Frontal cortex (tissue), 4 donors: Measurements from ENCODE around the gene ENOX1. TPM values are rescaled to one million over a fixed set of nuclear protein-coding genes. Genes with fewer than 3 reads are reported as not detected.
"Not testable (repeated sequence)": the region's sequence is repeated elsewhere in the genome, so short reads cannot be mapped to it uniquely, and the experiment has no call there.

Experiments
- DNase-seq, 2 donors: peaks; one replicate each; pipeline ENCODE4 v3.0.0; 2012; ENCODE audit warnings: low spot score in 2 of 2
- FAIRE-seq: peaks from 2 replicates; lab custom pipeline; 2012; peaks lifted over from hg19 to GRCh38; lab: Jason Lieb, UNC
- total RNA-seq: library from RNA; depleted of rRNA; stranded (reverse); fragments of >200 nt; gene quantifications from one replicate; pipeline ENCODE4 v1.2.3, GENCODE V29; 2014
- donor health status: control.
- donor health status: control.
- donor health status: control.

The ENOX1 gene
- total RNA-seq, 1 donor from 2014 or later, result 50.5 TPM

DNA sequence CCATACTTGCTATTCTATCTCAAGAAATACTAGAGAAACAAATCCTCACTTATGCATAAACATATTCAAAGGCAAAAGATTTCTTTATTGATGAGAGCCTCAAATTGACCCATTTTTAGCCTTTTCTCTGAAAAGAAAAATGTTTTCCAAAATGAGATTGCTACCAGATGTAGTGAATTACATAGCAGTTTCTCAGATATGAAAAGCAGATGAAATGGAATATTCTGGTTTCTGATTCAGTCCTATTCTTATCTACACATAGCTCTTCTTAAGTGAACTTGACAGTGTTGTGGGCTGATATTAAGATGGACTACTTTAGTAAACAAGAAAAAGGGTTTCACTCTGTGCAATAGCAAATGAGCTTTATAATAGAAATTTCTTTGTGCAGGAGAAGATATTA lies 579.9 kb downstream of the ENOX1 start:
- DNase-seq (no peak), FAIRE-seq (no peak)

DNA sequence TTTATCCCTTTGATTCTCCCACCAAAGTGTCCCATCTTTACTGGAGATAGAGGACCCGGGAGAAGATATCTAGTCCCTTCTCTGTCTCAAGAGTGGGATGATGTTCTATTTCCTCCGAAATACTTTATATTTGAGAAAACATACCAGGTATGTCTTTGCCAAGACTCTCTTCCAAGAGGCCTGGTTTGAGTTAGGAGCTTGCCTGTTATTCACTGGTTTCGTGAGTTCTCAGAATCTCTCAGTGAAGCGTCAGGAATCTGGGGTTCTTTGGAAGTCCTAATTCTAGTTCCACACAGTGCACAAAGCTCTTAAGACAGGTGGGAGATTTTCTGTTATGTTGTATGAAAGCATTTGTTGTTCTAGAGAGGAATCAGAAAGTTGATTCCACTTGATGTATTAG lies 581.4 kb downstream of the ENOX1 start:
- DNase-seq (no peak), FAIRE-seq (no peak)

DNA sequence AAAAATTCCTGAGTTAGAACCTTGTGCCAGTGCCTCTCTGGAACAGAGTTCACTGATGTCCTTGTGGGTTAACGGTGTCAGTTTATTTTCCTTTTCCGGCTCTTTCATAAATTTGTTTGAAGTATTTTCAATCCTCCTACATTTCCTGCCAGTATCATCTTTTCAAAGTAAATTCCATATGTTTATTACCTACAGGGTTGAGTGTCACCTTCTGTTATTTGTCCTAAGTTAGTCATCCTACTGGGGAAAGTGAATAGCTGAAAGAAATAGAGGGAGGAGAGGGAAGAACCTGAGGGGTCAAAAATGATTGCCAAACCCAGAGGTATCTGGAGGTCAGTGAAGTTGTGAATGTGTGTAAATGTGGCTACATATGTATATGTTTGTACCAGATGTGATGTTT lies 582.2 kb downstream of the ENOX1 start:
- DNase-seq (no peak), FAIRE-seq (no peak)

DNA sequence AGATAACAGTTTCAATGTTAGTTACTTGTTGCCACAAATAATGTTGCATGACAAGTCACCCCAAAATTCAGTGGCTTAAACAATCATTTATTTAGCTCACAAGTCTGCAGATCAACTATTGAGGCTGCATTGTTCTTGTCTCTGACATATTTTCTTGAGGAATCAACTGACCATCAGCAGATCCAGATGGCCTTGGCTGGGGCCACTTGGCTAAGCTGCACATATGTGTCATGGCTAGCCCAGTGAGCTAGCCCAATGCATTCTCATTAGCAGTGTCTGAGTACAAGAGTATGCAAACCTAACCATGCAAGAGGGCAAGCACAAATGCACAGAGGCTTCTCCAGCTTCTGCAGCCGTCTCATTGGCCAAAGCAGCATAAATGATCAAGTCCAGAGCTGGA lies 583.0 kb downstream of the ENOX1 start:
- FAIRE-seq (no peak), DNase-seq (no peak)

DNA sequence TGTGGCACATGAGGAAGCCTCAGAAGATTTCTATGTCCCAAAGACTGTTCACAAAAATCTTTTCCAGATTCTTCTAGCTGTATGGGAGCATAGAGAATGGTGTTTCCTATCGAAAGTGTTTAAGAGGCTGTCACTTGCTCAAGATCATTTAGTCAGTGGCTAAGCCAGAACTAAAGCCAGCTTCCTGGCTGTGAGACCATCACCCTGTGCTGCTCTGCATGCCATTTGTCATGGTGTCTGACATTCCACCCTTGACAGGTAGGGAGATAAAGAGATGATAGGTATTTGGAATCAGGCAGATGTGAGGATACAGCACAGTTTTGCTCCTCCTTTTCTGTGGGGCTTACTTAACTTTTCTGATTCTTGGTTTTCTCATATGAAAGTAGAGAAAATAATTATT lies 586.0 kb downstream of the ENOX1 start:
- no peak for DNase-seq
- no peak for FAIRE-seq

DNA sequence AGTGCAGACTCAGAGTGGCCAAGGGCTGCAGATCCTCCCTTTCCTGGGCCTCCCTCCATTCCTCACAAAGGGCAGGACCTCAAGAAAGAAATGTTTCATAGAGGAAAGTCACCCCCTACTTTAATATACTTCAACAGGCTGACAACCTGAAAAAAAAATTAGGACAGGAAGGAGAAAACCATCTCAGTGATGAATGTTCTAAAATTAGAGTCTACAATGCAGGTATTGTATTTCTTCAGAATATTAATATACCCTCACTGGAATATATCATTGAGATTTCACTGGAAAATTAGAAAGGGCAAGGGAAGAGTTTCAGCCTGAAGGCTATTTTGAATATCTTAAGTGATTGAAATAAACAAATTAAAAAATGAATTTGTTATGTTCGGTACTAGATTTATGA lies 586.5 kb downstream of the ENOX1 start:
- DNase-seq (no peak), FAIRE-seq (no peak)

DNA sequence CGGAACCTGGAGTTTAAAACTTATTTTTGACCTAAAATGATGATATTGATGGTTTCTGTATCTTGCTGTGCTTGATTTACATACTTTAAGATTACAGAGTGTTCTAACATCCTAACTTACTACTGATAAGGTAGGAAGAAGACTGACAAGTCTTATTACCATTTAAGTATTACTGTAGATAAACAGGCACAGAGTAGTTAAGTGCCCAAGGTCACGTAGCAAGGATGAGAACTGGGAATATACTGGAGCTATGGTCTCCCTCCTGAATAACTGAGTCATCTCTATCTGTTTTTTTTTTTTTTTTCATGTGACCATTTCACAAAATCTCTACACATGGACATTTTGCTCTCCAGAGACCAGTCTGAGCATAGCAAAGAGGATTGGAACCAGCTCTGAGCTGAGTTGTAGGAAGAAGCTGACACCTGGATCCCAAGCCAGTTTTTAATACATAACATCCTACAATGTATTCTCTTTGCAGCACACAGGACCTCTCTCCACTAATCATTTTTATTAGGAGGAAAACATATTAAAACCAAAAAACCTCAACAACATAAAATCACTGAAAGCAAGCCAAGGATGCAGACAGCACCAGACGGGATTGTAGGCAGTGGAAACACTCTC lies 589.9 kb downstream of the ENOX1 start:
- no peak for FAIRE-seq
- no peak for DNase-seq

DNA sequence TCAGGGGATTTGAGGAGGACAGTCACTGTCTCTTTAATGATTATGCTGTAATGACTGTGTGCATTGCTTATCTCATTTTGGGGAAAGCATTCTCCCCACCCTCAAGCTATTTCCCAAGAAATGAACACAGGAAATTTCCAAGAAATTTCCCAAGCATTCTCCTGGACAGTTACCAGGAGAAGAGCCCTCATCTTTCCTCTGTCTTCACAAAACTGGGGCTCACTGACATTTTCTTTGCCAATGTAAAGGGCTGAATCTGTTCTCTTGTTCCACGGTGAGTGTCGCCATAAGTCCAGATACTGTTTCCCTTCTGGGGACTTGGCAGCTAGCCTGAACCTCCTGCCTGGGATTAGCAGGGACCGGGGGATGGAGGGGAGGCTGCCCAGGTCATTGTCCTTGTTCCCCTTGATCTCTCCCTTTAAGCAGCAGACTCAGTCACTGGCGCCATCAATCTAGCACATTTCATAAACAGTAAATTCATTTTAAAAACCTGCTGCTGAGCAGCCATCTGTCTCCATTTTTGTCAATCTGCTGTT lies 590.6 kb downstream of the ENOX1 start:
- FAIRE-seq (no peak), DNase-seq (no peak)

DNA sequence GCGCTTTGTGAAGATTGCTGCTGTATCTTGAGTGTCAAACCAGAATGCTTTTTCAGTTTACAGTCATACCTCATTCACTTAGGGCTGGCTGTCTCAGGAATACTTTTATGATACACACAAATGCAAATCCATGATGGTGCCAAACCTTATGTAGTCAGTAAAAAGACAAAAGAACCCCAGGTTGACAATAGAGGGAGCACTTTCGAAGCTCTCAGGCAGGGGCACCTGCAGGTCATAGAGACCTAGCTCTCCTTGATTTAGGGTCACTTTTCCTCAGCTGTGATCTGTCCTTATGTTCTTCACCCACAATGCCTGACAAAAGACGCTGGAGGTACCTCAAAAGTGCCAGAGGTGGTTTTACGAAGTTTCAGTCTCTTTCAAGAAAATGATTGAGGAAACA lies 591.2 kb downstream of the ENOX1 start:
- no peak for DNase-seq
- FAIRE-seq, result no peak

DNA sequence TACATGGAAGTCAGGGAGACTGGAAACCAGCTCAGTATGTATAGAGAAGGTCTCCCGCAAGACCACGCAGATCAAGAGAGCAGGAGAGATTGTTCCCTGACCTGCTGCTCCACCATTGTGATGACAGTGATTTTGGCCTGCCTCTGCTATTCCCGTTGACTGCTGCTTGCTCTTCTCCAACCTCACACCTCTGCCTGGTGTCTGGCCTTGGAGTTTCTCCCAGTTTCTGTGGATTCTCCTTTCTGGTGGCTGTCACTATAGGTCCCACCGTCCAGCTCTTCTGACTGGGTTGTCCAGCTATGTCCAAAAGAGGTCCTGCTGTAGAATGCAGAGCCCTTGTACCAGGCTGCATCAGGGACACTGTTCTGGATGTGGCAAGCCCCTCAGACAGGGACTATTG lies 591.7 kb downstream of the ENOX1 start:
- DNase-seq, result no peak
- no peak for FAIRE-seq

DNA sequence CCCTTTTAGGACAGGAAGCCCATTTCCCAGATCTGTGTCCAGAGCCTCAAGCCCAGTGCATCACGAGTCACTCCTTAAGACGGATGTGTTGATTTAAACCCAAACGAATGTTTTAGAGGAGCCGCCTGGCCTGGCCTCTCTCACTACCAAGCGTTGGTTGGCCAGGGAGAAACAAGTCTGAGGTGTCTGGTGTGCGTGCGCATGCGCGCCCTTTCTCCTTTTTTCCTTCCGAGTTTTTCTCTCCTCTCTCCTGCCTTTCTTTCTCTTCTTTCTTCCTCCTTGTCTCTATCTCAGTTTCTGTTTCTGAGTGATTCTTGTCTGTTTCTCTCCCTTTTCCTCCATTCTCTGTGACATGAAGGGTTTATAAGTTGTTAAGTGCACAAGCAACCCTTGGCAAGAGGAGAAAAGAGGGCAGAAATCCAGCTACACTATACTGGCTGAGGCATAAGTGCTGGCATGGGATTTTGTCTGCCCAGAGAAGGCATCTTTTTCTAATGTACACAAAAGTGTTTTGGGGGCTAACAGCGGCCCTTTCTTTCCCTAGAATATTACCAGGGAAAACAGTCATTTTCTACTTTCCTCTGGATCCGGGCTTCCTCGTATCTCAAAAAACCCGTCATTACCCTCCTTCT lies 592.9 kb downstream of the ENOX1 start:
- FAIRE-seq, result no peak
- no peak for DNase-seq

DNA sequence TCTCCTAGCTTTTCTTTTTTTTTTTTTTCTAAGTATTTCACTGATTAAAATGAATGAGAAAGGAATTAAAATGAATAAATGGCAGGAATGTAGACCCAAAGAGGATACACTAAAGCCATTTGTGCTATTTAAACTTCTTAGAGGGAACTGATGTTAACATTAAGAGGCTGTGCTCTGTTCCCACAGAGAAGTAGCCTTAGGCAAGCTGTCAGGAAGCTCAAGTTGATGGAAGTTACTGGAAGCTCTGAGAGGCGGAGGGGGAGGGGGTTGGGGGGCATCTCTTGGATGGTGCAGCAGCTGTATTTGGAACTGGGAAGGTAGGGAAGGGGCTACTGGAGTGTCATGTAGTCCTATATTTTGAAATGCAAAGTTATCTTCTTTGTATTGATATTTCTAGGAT lies 595.2 kb downstream of the ENOX1 start:
- FAIRE-seq (no peak), DNase-seq (no peak)

DNA sequence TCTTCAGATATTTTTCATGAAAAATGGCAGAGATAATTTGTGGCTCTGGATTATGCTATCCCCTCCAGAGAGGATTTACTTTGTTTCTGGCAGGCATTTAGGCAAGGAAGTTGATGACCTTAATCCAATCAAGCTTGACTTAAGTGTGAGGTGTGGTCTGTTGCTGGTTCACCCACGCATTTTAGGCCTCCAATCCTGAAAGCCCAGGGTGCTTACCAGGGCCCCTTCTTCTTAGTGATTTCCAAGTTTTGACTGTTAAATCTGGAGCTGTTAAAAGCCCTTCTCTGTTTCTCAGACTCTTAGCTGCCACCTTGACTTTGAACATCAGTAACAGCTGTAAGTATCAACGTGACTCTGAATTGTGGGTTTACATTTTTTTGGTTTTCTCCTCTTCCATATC lies 601.5 kb downstream of the ENOX1 start:
- DNase-seq (no peak), FAIRE-seq (no peak)

DNA sequence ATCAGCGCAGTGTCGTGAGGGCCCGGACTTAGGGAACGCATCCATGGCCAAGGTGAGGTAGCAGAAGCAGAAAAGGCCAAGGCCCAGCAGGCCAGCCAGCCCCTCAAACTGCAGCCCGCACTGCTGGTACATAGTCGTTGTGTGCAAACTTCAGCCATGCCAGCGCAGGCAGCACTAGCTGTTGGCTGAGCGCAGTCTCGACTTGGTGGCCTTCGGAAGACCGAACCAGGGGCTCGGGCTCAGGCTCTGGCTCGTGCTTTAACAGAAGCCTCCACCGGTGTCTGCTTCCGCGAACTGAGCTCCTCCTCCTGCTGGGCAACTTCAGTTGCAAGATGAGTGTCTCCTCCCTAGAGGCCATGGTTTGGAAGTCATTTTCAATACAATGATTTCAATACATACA lies 605.9 kb downstream of the ENOX1 start:
- DNase-seq, result no peak
- no peak for FAIRE-seq

DNA sequence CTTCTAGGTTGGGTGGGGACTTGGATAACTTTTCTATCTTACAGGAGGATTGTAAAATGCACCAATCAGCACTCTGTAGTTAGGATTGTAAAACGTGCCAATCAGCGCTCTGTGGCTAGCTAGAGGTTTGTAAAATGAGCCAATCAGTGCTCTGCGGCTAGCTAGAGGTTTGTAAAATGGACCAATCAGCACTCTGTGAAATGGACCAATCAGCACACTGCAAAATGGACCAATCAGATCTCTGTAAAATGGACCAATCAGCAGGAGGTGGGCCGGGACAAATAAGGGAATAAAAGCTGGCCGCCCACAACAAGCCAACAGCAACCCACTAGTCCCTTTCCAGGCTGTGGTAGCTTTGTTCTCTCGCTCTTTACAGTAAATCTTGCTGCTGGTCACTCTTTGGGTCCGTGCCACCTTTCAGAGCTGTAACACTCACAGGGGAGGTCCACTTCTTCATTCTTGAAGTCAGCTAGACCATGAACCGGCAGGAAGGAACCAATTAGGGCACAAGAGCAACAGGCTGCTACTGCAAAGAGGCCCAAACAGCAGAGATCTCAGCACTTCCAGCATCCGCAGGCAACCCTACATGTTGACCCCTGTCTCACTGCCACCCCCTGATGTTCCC lies 606.6 kb downstream of the ENOX1 start:
- FAIRE-seq, result no peak
- no peak for DNase-seq

DNA sequence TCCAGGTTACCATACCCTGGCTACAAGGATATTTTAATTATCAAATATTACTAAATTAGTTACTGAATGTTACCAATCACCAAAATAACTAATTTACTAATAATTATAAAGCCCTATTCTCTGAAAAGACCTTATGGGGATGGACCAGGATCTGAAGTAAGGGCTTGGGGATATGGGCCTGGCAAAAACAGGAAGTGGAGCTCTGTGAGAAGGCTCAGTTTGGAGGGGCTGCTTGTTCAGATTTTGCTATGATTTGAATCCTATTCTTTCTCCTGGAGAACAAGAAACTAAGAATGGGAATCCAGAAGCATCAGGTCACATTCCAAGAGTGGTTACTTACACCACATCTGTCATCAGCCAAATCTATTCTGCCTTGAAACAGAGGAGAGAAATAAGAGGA lies 615.3 kb downstream of the ENOX1 start:
- no peak for FAIRE-seq
- DNase-seq, result no peak

DNA sequence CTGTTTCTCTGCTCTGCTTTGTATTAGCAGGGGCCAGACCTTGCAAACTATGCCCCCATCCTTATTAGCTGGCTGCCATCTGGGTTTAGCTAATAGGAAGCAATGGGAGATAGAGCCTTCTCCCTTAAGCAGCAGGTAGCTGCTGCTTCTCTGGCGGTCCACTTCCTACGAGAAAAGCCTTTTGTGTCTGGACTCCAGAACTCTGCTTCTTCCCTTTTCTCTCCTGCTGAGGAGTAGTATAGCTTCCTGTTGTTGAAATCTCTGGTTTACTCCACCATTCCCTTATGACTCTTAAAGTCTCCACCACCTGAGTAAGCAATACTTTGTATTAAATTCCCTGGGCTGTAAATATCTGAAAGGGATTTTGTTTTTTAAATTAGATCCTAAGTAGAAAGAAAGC lies 616.3 kb downstream of the ENOX1 start:
- FAIRE-seq (no peak), DNase-seq (no peak)

DNA sequence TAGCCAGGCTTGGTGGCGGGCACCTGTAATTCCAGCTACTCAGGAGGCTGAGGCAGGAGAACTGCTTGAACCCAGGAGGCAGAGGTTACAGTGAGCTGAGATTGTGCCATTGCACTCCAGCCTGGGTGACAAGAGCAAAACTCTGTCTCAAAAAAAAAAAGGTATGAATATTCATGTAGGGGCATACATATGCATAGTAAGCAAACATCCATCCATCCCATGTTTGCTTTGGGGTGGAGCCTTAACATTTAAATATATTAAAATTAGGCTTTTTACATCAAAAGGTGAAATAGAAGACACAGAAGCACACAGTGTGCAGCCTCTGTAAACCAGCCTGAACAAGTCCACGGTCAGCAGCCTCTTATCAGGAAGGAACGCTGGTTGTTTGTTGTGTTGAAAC lies 618.3 kb downstream of the ENOX1 start:
- not testable (repeated sequence) for DNase-seq, FAIRE-seq

DNA sequence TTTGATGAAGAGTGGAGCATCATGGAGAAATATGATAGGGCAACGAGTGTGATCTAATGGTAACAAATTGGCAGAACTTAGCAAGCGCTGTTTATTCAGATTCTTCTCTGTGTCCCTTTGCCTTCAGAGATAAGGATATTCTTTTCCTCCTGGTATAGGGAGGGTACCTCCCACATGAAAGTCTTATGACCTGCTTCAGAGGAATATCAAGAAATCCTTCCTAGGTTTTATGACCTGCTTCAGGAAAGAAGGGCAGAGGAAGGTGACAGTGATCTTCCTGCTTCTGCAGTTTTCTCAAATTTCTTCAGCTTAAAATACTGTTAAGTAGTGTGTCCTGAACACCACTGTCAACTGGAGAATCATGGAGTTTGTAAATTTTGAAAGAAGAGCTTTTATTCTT lies 619.0 kb downstream of the ENOX1 start:
- DNase-seq (no peak), FAIRE-seq (no peak)

DNA sequence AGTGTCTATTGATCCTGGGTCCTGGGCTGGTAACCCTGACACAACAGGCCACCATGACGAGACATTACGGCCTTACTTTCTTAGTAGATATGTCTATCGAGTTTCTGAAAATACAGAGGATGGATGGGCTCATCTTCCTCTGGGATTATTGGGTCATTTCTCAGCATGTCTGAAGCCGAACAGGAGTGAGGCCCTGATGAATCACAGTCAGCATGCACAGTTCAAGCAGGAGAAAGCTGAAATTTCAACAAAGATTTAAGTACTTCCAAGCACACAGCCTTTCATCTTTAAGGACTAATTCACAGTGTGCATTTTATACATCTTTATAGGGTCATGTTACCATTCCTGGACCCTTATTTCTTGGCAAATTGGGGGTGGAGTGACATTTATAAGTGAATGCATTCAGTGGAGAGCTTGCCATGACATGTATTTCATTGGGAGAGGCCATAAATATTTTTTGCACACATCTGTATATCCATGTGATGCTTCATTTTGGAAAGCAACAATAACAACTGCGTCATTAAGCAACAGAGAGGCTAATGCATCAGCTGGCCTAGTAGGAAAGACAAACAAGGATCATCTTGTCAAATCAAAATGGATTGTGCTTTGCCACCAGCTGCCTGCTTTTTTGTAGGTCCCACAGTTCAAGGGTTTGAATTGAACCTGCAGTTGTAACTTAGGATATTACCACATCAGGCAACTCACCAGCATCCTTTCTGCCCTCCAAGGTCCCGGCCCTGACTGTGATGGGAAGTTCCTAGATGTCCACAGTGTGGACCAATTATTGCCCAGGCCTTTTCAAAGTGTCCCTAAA lies 619.9 kb downstream of the ENOX1 start:
- FAIRE-seq, result no peak
- no peak for DNase-seq
